Breast epithelium (tissue), 3 donors: Measurements from ENCODE around the gene OPRD1.

Experiments used
- POLR2A ChIP-seq: fragments of 450-650 bp; IDR thresholded peaks from one replicate; pipeline ENCODE4 v1.6.1; 2016; ENCODE audit warnings: antibody characterized with exemption, mild to moderate bottlenecking, moderate library complexity
- POLR2AphosphoS5 ChIP-seq, 3 donors: sonication (generic); formaldehyde crosslinking; IDR thresholded peaks; one replicate each; pipeline ENCODE4 v1.6.1; 2017; ENCODE audit warnings: antibody characterized with exemption in 3 of 3

- TF ChIP-seq POLR2A (no peak), POLR2AphosphoS5 (IDR thresholded peaks at IDR 0.05) (no peak)
Observed at GRCh38 chr1:28865997-28866650, 54.2 kb downstream of the OPRD1 start.
